Vagina (tissue), 2 donors: ENCODE measurements around the gene STK39.

Source experiments
- POLR2A ChIP-seq, 2 donors: fragments of 450-650 bp; IDR thresholded peaks; one replicate each; pipeline ENCODE4 v1.6.1; 2017; ENCODE audit warnings: antibody characterized with exemption in 2 of 2, mild to moderate bottlenecking in 2 of 2, moderate library complexity in 2 of 2
- POLR2AphosphoS5 ChIP-seq, 2 donors: sonication (generic); formaldehyde crosslinking; IDR thresholded peaks; one replicate each; pipeline ENCODE4 v1.9.0; 2017; ENCODE audit warnings: antibody characterized with exemption in 2 of 2, mild to moderate bottlenecking in 2 of 2, low read depth in 1 of 2; ENCODE audit not compliant: insufficient read depth in 1 of 2
- TF ChIP-seq, protein P1 (sequence below), 3 experiments: fragments of 450-650 bp in 2 of 3; fragments of 200-600 bp in 1 of 3; sonication (generic) in 1 of 3; IDR thresholded peaks; one replicate each; pipeline ENCODE4 v1.5.1; 2017 to 2019; ENCODE audit warnings: antibody characterized with exemption in 3 of 3, mild to moderate bottlenecking in 2 of 3, moderate library complexity in 2 of 3

DNA sequence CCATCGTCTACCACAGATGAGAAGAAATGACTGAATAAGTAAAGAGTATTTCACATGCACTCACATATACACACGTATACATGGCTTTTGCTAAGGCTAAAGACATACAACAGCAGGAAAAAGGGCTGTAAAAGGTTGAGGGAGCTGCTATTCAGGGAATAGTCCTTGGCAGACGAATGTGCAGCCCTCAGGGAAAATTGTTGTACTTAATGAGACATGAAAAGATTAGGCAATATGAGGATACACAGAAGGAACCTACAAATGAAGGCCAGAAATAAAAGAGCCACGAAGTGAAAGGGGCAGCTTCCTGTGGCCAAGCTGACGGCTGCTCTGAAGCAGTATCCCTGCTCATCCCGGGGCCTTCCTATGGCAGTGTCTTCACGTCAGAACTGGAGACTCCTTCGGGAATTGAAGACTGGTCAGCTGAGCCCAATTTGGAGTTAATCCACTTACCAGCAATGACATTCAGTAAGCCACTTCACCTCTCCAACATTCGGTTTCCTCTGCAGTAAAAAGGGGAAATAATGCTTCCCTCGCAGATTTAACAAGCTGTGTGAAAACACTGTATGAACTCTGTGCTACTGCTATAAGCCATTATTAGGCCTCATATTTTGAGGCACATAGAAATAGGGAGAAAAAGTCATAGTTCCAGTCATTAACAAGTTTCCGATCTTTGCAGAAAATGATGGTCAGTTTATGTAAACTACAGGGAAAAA lies 221.8 kb downstream of the STK39 start:
- TF ChIP-seq, protein P1, sequence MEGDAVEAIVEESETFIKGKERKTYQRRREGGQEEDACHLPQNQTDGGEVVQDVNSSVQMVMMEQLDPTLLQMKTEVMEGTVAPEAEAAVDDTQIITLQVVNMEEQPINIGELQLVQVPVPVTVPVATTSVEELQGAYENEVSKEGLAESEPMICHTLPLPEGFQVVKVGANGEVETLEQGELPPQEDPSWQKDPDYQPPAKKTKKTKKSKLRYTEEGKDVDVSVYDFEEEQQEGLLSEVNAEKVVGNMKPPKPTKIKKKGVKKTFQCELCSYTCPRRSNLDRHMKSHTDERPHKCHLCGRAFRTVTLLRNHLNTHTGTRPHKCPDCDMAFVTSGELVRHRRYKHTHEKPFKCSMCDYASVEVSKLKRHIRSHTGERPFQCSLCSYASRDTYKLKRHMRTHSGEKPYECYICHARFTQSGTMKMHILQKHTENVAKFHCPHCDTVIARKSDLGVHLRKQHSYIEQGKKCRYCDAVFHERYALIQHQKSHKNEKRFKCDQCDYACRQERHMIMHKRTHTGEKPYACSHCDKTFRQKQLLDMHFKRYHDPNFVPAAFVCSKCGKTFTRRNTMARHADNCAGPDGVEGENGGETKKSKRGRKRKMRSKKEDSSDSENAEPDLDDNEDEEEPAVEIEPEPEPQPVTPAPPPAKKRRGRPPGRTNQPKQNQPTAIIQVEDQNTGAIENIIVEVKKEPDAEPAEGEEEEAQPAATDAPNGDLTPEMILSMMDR (IDR thresholded peaks at IDR 0.05), result no peak
- no peak for TF ChIP-seq POLR2A (IDR thresholded peaks at IDR 0.05)
- no peak for TF ChIP-seq POLR2AphosphoS5 (IDR thresholded peaks at IDR 0.05; ENCODE audit: insufficient read depth in 1 of 2, low read depth in 1 of 2)
